Amygdala (tissue), 56 donors: Measurements from ENCODE around the gene VTCN1.
A peak's percentile ranks its signal among the peaks of the same experiment; 100 is the strongest.
"Not testable (repeated sequence)": the region's sequence is repeated elsewhere in the genome, so short reads cannot be mapped to it uniquely, and the experiment has no call there.

Experiments
- DNase-seq, 56 donors: peaks; one replicate each; lab custom pipeline; 2025; lab: John Stamatoyannopoulos, UW

Gene VTCN1

GRCh38 chr1:117105722-117106121 lies 105.0 kb downstream of the VTCN1 start:
- no peak for DNase-seq

GRCh38 chr1:117104986-117105385 lies 105.7 kb downstream of the VTCN1 start:
- DNase-seq: no peak

DNA sequence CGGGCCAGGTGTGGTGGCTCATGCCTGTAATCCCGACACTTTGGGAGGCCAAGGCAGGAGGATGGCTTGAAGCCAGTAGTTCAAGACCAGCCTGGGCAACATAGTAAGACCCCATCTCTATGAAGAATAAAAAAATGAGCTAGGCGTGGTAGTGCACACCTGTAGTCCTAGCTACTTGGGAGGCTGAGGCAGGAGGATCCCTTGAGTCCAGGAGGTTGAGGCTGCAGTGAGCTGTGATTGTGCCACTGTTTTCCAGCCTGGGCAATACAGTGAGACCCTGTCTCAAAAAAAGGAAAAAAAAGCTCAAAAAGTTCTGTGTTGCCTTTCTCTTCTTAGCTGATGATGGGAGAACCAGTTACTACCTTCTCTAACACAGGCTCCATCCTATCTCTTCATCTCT lies 108.9 kb downstream of the VTCN1 start:
- not testable (repeated sequence) for DNase-seq

DNA sequence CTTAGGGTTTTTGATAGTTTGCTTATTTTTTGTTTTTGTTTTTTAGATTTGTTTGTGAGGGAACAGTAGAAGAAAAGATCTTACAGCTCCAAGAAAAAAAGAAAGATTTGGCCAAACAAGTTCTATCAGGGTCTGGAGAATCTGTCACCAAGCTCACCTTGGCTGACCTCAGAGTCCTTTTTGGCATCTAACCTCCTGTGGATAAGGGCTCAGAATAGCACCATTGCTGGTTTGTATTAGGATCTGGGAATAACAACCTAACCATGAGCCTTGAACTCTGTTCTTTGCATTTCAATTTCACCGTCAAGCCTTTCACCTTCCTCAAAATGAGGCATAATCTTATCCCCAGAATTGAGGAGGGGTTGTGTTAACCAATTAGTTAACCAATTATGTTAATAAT lies 109.4 kb downstream of the VTCN1 start:
- no peak for DNase-seq

- DNase-seq: no peak
Observed at GRCh38 chr1:117098287-117098890, 112.3 kb downstream of the VTCN1 start.

DNA sequence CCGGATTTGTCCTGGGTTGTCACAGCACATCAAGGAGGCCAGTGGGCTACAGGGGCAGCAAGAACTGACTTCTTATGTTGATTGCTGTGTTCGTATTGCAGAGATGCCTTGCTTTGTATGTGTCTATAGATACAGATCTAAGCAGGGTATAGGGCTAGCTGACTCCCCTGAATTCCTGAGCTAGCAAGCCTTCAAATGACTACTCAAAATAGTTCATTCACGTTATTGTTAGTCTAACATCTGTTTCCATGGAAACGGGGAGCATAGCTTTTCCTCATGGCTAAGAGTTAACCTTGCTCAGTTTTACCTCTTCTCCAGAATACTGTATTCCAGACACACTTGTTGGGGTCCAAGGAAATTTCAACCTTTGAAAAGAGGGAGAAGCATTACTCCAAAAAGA lies 113.3 kb downstream of the VTCN1 start:
- DNase-seq: no peak

- no peak for DNase-seq
Observed at GRCh38 chr1:117096951-117097408, 113.7 kb downstream of the VTCN1 start.

GRCh38 chr1:117094841-117095604 lies 115.7 kb downstream of the VTCN1 start:
- DNase-seq: no peak

GRCh38 chr1:117093870-117094621 lies 116.7 kb downstream of the VTCN1 start:
- peak in 8 of 56 donors; percentile 4 to 22 (median 8) for DNase-seq
